ENCODE data around the gene RAP1GDS1. TPM values are rescaled to one million over a fixed set of nuclear protein-coding genes. Genes with fewer than 3 reads are reported as not detected.

Gene RAP1GDS1
- total and polyA plus RNA-seq, 2 of the 4 experiments (the other 2 are of a cell fraction), result 29.0 to 85.1 TPM

DNA sequence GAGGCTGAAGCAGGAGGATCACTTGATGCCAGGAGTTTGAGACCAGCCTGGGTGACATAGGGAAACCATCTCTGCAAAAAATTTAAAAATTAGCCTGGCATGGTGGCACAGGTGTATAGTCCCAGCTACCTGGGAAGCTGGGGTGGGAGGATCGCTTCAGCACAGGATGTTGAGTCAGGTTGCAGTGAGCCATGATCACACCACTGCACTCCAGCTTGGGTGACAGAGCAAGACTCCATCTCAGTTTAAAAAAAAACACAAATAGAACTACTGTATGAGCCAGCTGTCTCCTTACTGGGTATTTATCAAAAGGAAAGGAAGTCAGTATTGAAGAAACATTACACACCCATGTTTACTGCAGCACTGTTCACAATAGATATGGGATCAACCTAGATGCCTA lies 138.7 kb downstream of the RAP1GDS1 start:
- no peak for DNase-seq
- Histone ChIP-seq H3K27ac (ENCODE audit: insufficient read depth, low read length) (no peak overlapping the region), H3K4me1 (ENCODE audit: control insufficient read depth, insufficient read depth, low read length) (no peaks in the 10 kb centered on the region), H3K27me3 (ENCODE audit: control insufficient read depth, insufficient read depth, low read length) (no peaks in the 10 kb centered on the region), H2BK15ac (ENCODE audit: low read depth, low read length) (no peak overlapping the region), H2BK20ac (ENCODE audit: low read depth, low read length) (no peak overlapping the region), H3K4me2 (ENCODE audit: low read depth, low read length) (no peak overlapping the region), H3K36me3 (ENCODE audit: control insufficient read depth, insufficient read depth, low read length) (peaks cover 3% of the 10 kb centered on the region; the same call in 1 of the 2 replicates), H4K91ac (ENCODE audit: insufficient read depth, low read depth, low read length) (no peak overlapping the region), H3K4me3 (ENCODE audit: insufficient read depth, low read depth, low read length) (no peak overlapping the region), H3K79me1 (ENCODE audit: low read depth in 1 of 2, low read length in 2 of 2) (no peaks in the 10 kb centered on the region), H3K56ac (ENCODE audit: extremely low read depth, insufficient read depth, low read length) (no peak overlapping the region), H3K14ac (replicated peaks; ENCODE audit: low read depth, low read length) (no peak overlapping the region), H4K5ac (ENCODE audit: low read depth, low read length) (no peak overlapping the region), H4K8ac (ENCODE audit: low read depth in 2 of 2, low read length in 2 of 2) (no peak overlapping the region), H3K9me1 (ENCODE audit: insufficient read depth, low read length) (no peaks in the 10 kb centered on the region), H2AFZ (replicated peaks; ENCODE audit: low read length, poor library complexity) (no peak overlapping the region), H2BK5ac (ENCODE audit: low read depth, low read length, poor library complexity, severe bottlenecking) (no peak overlapping the region), H2AK9ac (replicated peaks; ENCODE audit: low read depth, low read length, poor library complexity) (no peak overlapping the region), H3K18ac (ENCODE audit: low read depth, low read length) (no peak overlapping the region), H3K4ac (ENCODE audit: low read depth, low read length) (no peak overlapping the region), H3K9ac (ENCODE audit: low read depth, low read length) (no peak overlapping the region), H2BK120ac (ENCODE audit: low read depth, low read length) (no peak overlapping the region), H2AK5ac (ENCODE audit: low read depth, low read length) (no peak overlapping the region), H3K23ac (ENCODE audit: low read depth, low read length) (no peak overlapping the region), H3K9me3 (ENCODE audit: control insufficient read depth, insufficient read depth, low read length) (no peaks in the 10 kb centered on the region), H4K20me1 (ENCODE audit: insufficient read depth, low read length) (no peaks in the 10 kb centered on the region)
- no peak for ATAC-seq (ENCODE audit: low read depth)
- CTCF ChIA-PET, result no interaction called here
- no TSS peak for BruUV-seq (replicated peaks)
- in situ Hi-C loops (cut with MboI; ENCODE audit: low sequenced_read_pairs), result no loop called here
- POLR2A ChIA-PET (ENCODE audit: unreplicated experiment), result interaction anchor here (0.6 kb wide), 1 partner anchor 138 kb away, joined by 6 read pairs; no protein-coding TSS in a partner anchor
- intact Hi-C loops (cut with micrococcal nuclease), result no loop called here
- dilution Hi-C loops (cut with HindIII; ENCODE audit: low sequenced_read_pairs, unreplicated experiment), result no loop called here
- no peak for TF ChIP-seq RAD21 (IDR thresholded peaks at IDR 0.05; ENCODE audit: low read length)
- no peak for TF ChIP-seq NFE2L2 (IDR thresholded peaks at IDR 0.05; ENCODE audit: low read depth, low read length)
- no peak for TF ChIP-seq POLR2A (IDR thresholded peaks at IDR 0.05; ENCODE audit: low read depth, low read length)
- no peak for TF ChIP-seq SMC3 (IDR thresholded peaks at IDR 0.05; ENCODE audit: low read depth, low read length)
- TF ChIP-seq, protein P1, sequence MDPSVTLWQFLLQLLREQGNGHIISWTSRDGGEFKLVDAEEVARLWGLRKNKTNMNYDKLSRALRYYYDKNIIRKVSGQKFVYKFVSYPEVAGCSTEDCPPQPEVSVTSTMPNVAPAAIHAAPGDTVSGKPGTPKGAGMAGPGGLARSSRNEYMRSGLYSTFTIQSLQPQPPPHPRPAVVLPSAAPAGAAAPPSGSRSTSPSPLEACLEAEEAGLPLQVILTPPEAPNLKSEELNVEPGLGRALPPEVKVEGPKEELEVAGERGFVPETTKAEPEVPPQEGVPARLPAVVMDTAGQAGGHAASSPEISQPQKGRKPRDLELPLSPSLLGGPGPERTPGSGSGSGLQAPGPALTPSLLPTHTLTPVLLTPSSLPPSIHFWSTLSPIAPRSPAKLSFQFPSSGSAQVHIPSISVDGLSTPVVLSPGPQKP (IDR thresholded peaks at IDR 0.05; ENCODE audit: borderline replicate concordance, low read depth, low read length), result no peak
- TF ChIP-seq FOS (IDR thresholded peaks at IDR 0.05; ENCODE audit: low read depth, low read length), result no peak
- no peak for TF ChIP-seq RFX5 (IDR thresholded peaks at IDR 0.05; ENCODE audit: low read depth, low read length)
- WGBS, 2 experiments (ENCODE audit: extremely low coverage in 2 of 2, insufficient read length in 1 of 2), result no CpG with 5 or more reads among the region's 1 CpG

Data from IMR-90 (cell line).